ENCODE measurements around the gene AGBL1.

- TF ChIP-seq CTCF (IDR thresholded peaks at IDR 0.05), result no peak
- no peak for TF ChIP-seq POLR2A (IDR thresholded peaks at IDR 0.05)
Observed at GRCh38 chr15:86221119-86221518, 141.4 kb downstream of the AGBL1 start.

Data from right lobe of liver (tissue), 4 donors.